ENCODE data around the gene VPS9D1. TPM values are rescaled to one million over a fixed set of nuclear protein-coding genes. Genes with fewer than 3 reads are reported as not detected.

Gene VPS9D1
- total RNA-seq, 1 experiment from 2014 or later = 4.8 TPM

DNA sequence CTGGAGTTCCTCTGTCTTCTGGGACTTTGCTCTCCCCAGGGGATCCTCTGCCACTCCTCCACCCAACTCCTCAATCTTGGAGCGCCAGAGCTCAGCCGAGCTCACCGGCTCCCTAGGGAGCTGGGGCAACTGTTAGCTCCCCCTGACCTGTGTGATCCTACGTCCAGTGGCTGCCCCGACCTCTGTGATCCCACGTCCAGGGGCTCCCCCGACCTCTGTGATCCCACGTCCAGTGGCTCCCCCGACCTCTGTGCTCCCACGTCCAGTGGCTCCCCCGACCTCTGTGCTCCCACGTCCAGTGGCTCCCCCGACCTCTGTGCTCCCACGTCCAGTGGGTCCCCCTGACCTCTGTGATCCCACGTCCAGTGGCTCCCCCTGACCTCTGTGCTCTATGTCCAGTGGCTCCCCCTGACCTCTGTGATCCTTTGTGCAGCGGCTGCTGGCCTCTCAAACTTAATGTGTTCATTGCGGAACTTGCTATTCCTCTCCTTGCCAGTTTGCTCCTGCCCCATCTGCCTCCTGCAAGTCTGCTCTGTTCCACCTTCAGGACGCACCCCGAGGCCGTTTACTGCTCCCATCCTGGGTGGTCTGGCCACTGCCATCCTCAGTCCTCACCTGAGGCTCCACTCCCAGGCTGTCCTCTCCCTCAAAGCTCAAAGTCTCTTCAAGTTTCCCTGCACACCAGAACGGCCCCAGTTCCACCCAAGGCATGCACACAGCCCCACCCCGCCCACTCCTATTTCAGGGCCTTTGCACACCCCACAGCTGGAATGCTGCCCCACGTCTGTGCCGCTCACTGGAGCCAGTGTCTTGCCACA, 2.8 kb downstream of the VPS9D1 start:
- Histone ChIP-seq H3K9ac (ENCODE audit: low read length) (no peak overlapping the region), H3K9me3 (ENCODE audit: low read length) (no peaks in the 10 kb centered on the region), H3K4me2 (ENCODE audit: low read depth, low read length, poor library complexity, severe bottlenecking) (no peak overlapping the region), H4K20me1 (ENCODE audit: insufficient read depth, low read depth, low read length) (peaks cover 8% of the 10 kb centered on the region), H2AFZ (ENCODE audit: low read length) (no peak overlapping the region), H3K4me3 (ENCODE audit: low read length) (no peak overlapping the region), H3K9me2 (replicated peaks; ENCODE audit: insufficient read depth, low read length) (no peaks in the 10 kb centered on the region), H3K79me2 (ENCODE audit: low read length) (peaks cover 19% of the 10 kb centered on the region), H3K4me1 (ENCODE audit: low read length) (peaks cover 22% of the 10 kb centered on the region), H3K27me3 (ENCODE audit: low read length) (no peaks in the 10 kb centered on the region), H3K27ac (ENCODE audit: low read length) (no peak overlapping the region), H3K36me3 (ENCODE audit: insufficient read depth, low read length) (peaks cover 17% of the 10 kb centered on the region; the same call in 1 of the 2 replicates)
- no peak for DNase-seq

DNA sequence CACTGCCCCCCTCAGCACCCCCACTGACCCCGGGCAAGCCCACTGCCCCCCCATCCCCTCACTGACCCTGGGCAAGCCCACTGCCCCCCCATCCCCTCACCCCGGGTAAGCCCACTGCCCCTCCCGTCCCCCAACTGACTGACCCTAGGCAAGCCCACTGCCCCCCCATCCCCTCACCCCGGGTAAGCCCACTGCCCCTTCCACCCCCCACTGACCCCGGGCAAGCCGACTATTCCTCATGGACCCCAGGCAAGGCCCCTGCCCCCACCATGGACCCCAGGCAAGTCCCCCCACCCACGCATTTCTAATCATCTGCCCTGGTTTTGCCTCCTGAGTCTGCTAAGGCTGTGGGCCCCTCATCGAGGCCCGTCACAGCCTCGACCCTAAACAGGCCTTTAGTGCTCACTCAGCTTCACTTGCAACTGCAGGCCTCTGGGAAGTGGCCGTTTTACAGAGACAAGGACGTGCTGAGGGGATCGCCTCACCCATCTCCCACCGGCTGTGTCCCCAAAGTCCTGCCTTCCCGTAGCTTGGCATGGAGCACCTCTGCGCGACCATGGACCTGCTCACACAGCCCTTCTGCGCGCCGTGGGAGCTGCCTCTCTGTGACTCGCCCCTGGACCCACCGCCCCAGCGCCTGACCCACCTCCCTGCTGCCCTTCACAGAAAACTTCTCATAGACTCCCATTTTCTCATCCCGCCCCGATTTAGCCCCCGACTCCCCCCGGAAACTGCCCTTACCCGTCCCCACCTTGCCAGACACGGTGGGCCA, 3.6 kb downstream of the VPS9D1 start:
- Histone ChIP-seq H2AFZ (ENCODE audit: low read length) (no peak overlapping the region), H3K27ac (ENCODE audit: low read length) (no peak overlapping the region), H3K79me2 (ENCODE audit: low read length) (peaks cover 19% of the 10 kb centered on the region), H4K20me1 (ENCODE audit: insufficient read depth, low read depth, low read length) (peaks cover under 1% of the 10 kb centered on the region; the same call in 1 of the 2 replicates), H3K36me3 (ENCODE audit: insufficient read depth, low read length) (peaks cover 17% of the 10 kb centered on the region; the same call in 1 of the 2 replicates), H3K4me2 (ENCODE audit: low read depth, low read length, poor library complexity, severe bottlenecking) (no peak overlapping the region), H3K27me3 (ENCODE audit: low read length) (no peaks in the 10 kb centered on the region), H3K9ac (ENCODE audit: low read length) (no peak overlapping the region), H3K4me3 (ENCODE audit: low read length) (no peak overlapping the region), H3K9me2 (replicated peaks; ENCODE audit: insufficient read depth, low read length) (no peaks in the 10 kb centered on the region), H3K9me3 (ENCODE audit: low read length) (no peaks in the 10 kb centered on the region), H3K4me1 (ENCODE audit: low read length) (peaks cover 17% of the 10 kb centered on the region)
- DNase-seq = no peak

DNA sequence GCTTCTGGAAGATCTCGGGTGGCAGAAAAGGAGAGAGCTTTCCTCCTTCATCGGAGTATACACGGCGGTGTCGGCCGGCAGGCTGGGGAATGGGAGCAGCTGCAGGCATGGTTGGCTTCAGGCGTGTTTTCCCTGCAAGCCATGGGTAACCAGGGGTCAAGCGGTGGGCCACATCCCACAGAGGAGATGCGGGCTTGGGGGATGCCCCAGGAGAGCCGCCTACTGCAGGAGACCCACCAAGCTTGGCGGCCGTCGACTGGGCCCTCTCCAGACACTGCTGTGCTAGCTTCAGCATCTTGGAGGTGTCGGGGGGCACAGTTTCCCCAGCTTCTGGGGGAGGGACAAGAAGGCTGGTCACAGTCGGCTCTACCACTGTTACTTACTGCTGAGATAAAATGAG, 4.2 kb downstream of the VPS9D1 start:
- H3K27ac ChIP-seq (ENCODE audit: low read length) = no peak overlapping the region
- H3K9ac ChIP-seq (ENCODE audit: low read length) = no peak overlapping the region
- no peak overlapping the region for H3K4me3 ChIP-seq (ENCODE audit: low read length)
- H3K4me2 ChIP-seq (ENCODE audit: low read depth, low read length, poor library complexity, severe bottlenecking) = no peak overlapping the region
- peaks cover 17% of the 10 kb centered on the region; the same call in 1 of the 2 replicates for H3K36me3 ChIP-seq (ENCODE audit: insufficient read depth, low read length)
- H3K4me1 ChIP-seq (ENCODE audit: low read length) = peaks cover 17% of the 10 kb centered on the region
- H4K20me1 ChIP-seq (ENCODE audit: insufficient read depth, low read depth, low read length) = no peaks in the 10 kb centered on the region
- H3K79me2 ChIP-seq (ENCODE audit: low read length) = peaks cover 23% of the 10 kb centered on the region
- no peaks in the 10 kb centered on the region for H3K9me3 ChIP-seq (ENCODE audit: low read length)
- DNase-seq = no peak
- no peaks in the 10 kb centered on the region for H3K27me3 ChIP-seq (ENCODE audit: low read length)
- no peaks in the 10 kb centered on the region for H3K9me2 ChIP-seq (replicated peaks; ENCODE audit: insufficient read depth, low read length)
- H2AFZ ChIP-seq (ENCODE audit: low read length) = no peak overlapping the region

DNA sequence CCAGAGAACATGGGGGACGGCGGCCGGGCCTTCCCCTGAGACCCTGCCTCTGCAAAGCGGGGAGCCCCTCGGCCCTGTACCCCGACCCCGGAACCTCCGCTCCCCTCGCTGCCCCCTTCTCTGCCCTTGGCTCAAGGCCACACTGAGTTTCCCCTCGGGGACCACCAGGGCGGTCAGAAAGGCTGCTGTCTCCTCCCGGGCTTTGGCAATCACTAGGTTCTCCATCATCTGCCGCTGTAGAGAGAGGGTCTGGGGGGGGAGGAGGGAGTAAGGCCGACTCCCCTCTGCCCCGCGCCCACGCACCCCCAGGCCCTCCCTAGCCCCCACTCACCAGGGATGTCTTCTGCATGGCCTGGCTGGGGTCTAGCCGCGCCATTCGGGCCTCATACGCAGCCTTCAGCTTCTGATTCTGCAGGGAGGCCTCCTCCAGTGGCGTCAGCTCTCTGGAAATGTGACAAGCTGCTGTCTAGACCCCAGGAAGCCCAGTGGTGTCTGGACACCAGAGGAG, 8.4 kb downstream of the VPS9D1 start:
- Histone ChIP-seq H3K27me3 (ENCODE audit: low read length) (no peaks in the 10 kb centered on the region), H3K4me3 (ENCODE audit: low read length) (peak overlapping the region; percentile 96), H3K9ac (ENCODE audit: low read length) (peak overlapping the region; percentile 96), H3K9me3 (ENCODE audit: low read length) (no peaks in the 10 kb centered on the region), H3K4me2 (ENCODE audit: low read depth, low read length, poor library complexity, severe bottlenecking) (peak overlapping the region; percentile 75), H4K20me1 (ENCODE audit: insufficient read depth, low read depth, low read length) (no peaks in the 10 kb centered on the region), H2AFZ (ENCODE audit: low read length) (no peak overlapping the region), H3K4me1 (ENCODE audit: low read length) (peaks cover 6% of the 10 kb centered on the region), H3K79me2 (ENCODE audit: low read length) (peaks cover 23% of the 10 kb centered on the region), H3K27ac (ENCODE audit: low read length) (peak overlapping the region; percentile 55; the same call in 1 of the 2 replicates), H3K9me2 (replicated peaks; ENCODE audit: insufficient read depth, low read length) (no peaks in the 10 kb centered on the region), H3K36me3 (ENCODE audit: insufficient read depth, low read length) (peaks cover 17% of the 10 kb centered on the region; the same call in 1 of the 2 replicates)
- DNase-seq = peak; percentile 62

DNA sequence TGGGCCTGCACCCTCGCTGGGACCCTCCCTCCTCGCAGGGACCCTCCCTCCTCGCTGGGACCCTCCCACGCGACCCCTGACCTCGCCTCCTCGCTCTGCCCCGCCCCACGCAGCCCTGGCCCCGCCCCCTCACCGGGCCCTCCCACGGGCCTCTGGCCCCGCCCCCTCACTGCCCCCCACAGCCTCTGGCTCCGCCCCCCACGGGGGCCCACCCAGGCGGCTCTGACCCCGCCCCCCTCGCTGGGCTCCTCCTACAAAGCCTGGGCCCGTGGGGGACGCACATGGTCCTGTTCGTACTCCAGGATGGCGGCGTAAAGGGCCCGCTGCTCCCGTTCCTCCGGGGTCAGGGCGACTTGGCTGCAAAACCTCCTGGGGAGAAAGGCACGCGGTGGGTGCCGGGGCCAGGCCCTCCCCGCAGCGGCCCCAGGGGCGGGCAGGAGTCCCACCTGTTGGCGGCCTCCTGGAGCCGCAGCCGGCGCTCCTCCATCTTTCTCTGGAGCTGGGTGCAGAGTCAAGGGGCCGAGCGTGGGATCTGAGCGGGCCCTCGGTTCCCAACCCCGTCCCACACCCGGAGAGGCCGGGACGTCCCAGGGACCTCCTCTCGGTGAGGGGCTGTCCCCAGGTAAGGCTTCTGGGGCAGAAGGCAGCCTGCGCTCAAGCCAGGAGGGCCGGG, 9.0 kb downstream of the VPS9D1 start:
- DNase-seq = peak; percentile 95
- Histone ChIP-seq H3K79me2 (ENCODE audit: low read length) (peaks cover 23% of the 10 kb centered on the region), H2AFZ (ENCODE audit: low read length) (no peak overlapping the region), H3K36me3 (ENCODE audit: insufficient read depth, low read length) (peaks cover 17% of the 10 kb centered on the region; the same call in 1 of the 2 replicates), H3K9me3 (ENCODE audit: low read length) (no peaks in the 10 kb centered on the region), H3K4me3 (ENCODE audit: low read length) (peak overlapping the region; percentile 96), H3K9ac (ENCODE audit: low read length) (peak overlapping the region; percentile 96), H3K4me1 (ENCODE audit: low read length) (peaks cover 6% of the 10 kb centered on the region), H3K27ac (ENCODE audit: low read length) (peak overlapping the region; percentile 55; the same call in 1 of the 2 replicates), H3K27me3 (ENCODE audit: low read length) (no peaks in the 10 kb centered on the region), H3K4me2 (ENCODE audit: low read depth, low read length, poor library complexity, severe bottlenecking) (peak overlapping the region; percentile 75), H3K9me2 (replicated peaks; ENCODE audit: insufficient read depth, low read length) (no peaks in the 10 kb centered on the region), H4K20me1 (ENCODE audit: insufficient read depth, low read depth, low read length) (no peaks in the 10 kb centered on the region)

DNA sequence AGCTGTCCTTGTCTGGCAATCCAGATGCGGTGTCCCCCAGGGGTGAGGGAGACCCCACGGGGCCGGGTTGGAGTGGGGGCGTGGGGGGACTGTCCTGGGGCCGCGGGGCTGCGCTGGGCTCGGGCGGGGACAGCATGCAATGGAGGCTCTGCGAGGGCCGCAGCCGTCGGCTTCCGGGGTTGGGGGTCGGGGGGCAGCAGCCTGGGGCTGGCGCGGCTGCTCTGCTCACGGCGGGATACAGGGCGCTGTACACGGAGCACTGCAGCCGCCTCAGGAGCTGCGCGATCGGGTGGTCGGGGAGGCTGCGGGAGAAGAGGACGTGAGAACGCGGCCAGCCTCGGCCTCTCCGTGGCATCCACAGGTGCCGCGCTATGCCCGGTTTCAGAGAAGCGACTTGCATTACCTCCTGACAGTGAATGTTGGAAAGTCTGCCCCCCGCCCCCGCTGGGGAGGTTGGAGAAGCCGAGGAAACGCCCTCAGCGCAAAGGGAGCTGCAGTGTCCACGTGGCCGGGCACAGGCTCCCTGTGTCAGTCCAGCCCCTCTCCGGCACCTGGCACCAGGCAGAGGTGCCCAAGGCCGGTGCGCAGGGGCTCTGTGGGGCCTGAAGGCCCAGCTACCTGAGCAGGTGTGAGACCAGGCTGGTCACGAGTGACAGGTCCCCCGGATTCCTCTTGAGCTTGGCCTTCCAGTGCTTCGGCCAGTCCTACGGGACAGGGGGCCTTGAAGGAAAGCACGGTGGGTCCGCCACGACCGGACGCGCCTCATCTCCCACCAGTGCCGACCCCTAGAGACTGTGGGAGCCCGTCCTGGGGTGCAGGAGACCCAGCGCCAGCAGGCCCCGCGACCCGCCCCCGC, 9.8 kb downstream of the VPS9D1 start:
- Histone ChIP-seq H3K9me3 (ENCODE audit: low read length) (no peaks in the 10 kb centered on the region), H3K4me2 (ENCODE audit: low read depth, low read length, poor library complexity, severe bottlenecking) (no peak overlapping the region), H3K27ac (ENCODE audit: low read length) (no peak overlapping the region), H3K4me1 (ENCODE audit: low read length) (peaks cover 11% of the 10 kb centered on the region), H3K79me2 (ENCODE audit: low read length) (peaks cover 23% of the 10 kb centered on the region), H3K9ac (ENCODE audit: low read length) (no peak overlapping the region), H3K27me3 (ENCODE audit: low read length) (no peaks in the 10 kb centered on the region), H3K36me3 (ENCODE audit: insufficient read depth, low read length) (peaks cover 14% of the 10 kb centered on the region; the same call in 1 of the 2 replicates), H3K9me2 (replicated peaks; ENCODE audit: insufficient read depth, low read length) (no peaks in the 10 kb centered on the region), H3K4me3 (ENCODE audit: low read length) (no peak overlapping the region), H2AFZ (ENCODE audit: low read length) (no peak overlapping the region), H4K20me1 (ENCODE audit: insufficient read depth, low read depth, low read length) (no peaks in the 10 kb centered on the region)
- no peak for DNase-seq

DNA sequence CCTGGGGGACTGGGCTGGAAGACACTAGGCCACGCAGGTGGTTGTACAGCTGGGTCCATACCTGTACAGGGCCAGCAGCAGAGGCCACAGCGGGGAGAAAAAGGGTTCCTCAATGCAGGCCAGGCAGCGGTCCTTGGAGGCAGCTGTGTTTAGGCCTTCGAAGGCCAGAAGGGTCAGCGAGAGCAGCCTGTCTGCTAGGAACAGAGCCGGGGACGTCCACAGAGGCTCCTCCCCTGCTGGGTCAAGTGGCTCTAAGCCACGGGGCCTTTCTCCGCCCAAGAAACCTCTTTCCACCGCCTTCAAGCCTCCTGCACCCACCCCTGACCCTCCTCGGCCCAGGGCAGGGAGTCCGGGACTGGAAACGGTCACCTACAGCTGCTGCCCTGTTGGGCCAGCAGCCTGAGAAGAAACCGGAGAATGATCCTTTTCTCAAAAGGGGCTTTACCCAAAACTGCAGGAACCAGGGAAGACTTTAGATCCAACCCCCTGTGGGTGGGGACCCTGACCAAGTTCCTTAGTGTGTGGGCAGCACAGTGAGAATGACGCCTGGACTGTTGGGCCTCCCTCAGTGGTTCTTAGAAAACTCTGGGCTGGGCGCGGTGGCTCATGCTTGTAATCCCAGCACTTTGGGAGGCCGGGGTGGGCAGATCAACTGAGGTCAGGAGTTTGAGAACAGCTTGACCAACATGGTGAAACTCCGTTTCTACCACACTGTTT, 10.8 kb downstream of the VPS9D1 start:
- Histone ChIP-seq H2AFZ (ENCODE audit: low read length) (no peak overlapping the region), H3K27ac (ENCODE audit: low read length) (no peak overlapping the region), H3K36me3 (ENCODE audit: insufficient read depth, low read length) (peaks cover 13% of the 10 kb centered on the region; the same call in 1 of the 2 replicates), H4K20me1 (ENCODE audit: insufficient read depth, low read depth, low read length) (no peaks in the 10 kb centered on the region), H3K9me2 (replicated peaks; ENCODE audit: insufficient read depth, low read length) (no peaks in the 10 kb centered on the region), H3K4me1 (ENCODE audit: low read length) (peaks cover 11% of the 10 kb centered on the region), H3K9me3 (ENCODE audit: low read length) (no peaks in the 10 kb centered on the region), H3K9ac (ENCODE audit: low read length) (no peak overlapping the region), H3K79me2 (ENCODE audit: low read length) (peaks cover 23% of the 10 kb centered on the region), H3K4me2 (ENCODE audit: low read depth, low read length, poor library complexity, severe bottlenecking) (no peak overlapping the region), H3K4me3 (ENCODE audit: low read length) (no peak overlapping the region), H3K27me3 (ENCODE audit: low read length) (no peaks in the 10 kb centered on the region)
- DNase-seq = no peak

Data from Karpas-422 (cell line).